HUES64 (cell line): ENCODE measurements around the gene TLE3. TPM values are rescaled to one million over a fixed set of nuclear protein-coding genes. Genes with fewer than 3 reads are reported as not detected.

Source experiments
- H3K27ac ChIP-seq: 2 replicates; pipeline ENCODE4 v1.7.0; 2013; ENCODE audit warnings: low read depth, low read length, inconsistent platforms
- H3K27me3 ChIP-seq: 2 replicates; pipeline ENCODE4 v1.6.1; 2013; ENCODE audit warnings: mild to moderate bottlenecking, low read length; ENCODE audit not compliant: insufficient read depth
- H3K36me3 ChIP-seq: 2 replicates; pipeline ENCODE4 v1.6.1; 2013; ENCODE audit warnings: mild to moderate bottlenecking, low read length; ENCODE audit not compliant: insufficient read depth
- H3K4me1 ChIP-seq: 2 replicates; pipeline ENCODE4 v1.6.1; 2013; ENCODE audit warnings: mild to moderate bottlenecking, low read length, moderate library complexity; ENCODE audit not compliant: insufficient read depth
- H3K4me3 ChIP-seq: 2 replicates; pipeline ENCODE4 v1.5.1; 2013; ENCODE audit warnings: mild to moderate bottlenecking, low read length, moderate library complexity
- H3K9ac ChIP-seq: 2 replicates; pipeline ENCODE4 v1.6.1; 2013; ENCODE audit warnings: mild to moderate bottlenecking, low read depth, low read length
- H3K9me3 ChIP-seq: 2 replicates; pipeline ENCODE4 v1.6.1; 2013; ENCODE audit warnings: low read depth, low read length; ENCODE audit not compliant: insufficient read depth
- WGBS: fragments of 150-250, 120-280 bp; methylation state at CpG from one replicate; pipeline ENCODE4 v1.1.7; 2013; ENCODE audit warnings: missing lambda C conversion rate; 5-methylcytosine and 5-hydroxymethylcytosine counted together
- polyA plus RNA-seq, 2 experiments: library from polyadenylated mRNA; stranded (reverse); fragments of 50-300 nt; gene quantifications; one replicate each; pipeline ENCODE4 v1.2.3, GENCODE V29; 2013

TLE3 gene
- 39.0 TPM for polyA plus RNA-seq (2013, experiment 1 of 2)
- polyA plus RNA-seq (2013, experiment 2 of 2): 44.4 TPM

- H3K4me1 ChIP-seq: peaks cover 42% of the 10 kb centered on the region
- peak within 1 kb of the TSS; percentile 93 for H3K4me3 ChIP-seq
- peak within 1 kb of the TSS; percentile 90 for H3K9ac ChIP-seq
- H3K27me3 ChIP-seq: peaks cover 11% of the 10 kb centered on the region
- WGBS: under 1% methylated on average over 75 of the region's 77 CpGs
- H3K9me3 ChIP-seq: no peaks in the 10 kb centered on the region
- H3K36me3 ChIP-seq: peaks cover 17% of the 10 kb centered on the region
- peak within 1 kb of the TSS; percentile 94 for H3K27ac ChIP-seq
These were observed at the start of gene TLE3 for GRCh38 chr15:70097321-70098152. TSS of gene TLE3 (minus strand) at chr15:70097917. CDS start at chr15:70096798, 1,119 bp downstream.

- Histone ChIP-seq H3K9ac (no peak overlapping the region), H3K36me3 (no peaks in the 10 kb centered on the region), H3K4me3 (no peak overlapping the region), H3K9me3 (no peaks in the 10 kb centered on the region), H3K27ac (no peak overlapping the region), H3K27me3 (no peaks in the 10 kb centered on the region; the same call in 1 of the 2 replicates), H3K4me1 (peaks cover 20% of the 10 kb centered on the region)
- WGBS: 81% methylated on average over 8 of the region's 8 CpGs
These were observed 49.6 kb upstream of the TLE3 start for GRCh38 chr15:70147178-70147760.

- 95% methylated on average over 5 of the region's 5 CpGs for WGBS
- H3K36me3 ChIP-seq: no peaks in the 10 kb centered on the region
- no peak overlapping the region for H3K9ac ChIP-seq
- H3K9me3 ChIP-seq: no peaks in the 10 kb centered on the region
- H3K4me3 ChIP-seq: no peak overlapping the region
- H3K27ac ChIP-seq: no peak overlapping the region
- H3K4me1 ChIP-seq: peaks cover 20% of the 10 kb centered on the region
- H3K27me3 ChIP-seq: no peaks in the 10 kb centered on the region; the same call in 1 of the 2 replicates
These were observed 49.1 kb upstream of the TLE3 start for GRCh38 chr15:70146771-70147170.

- no peak overlapping the region for H3K4me3 ChIP-seq
- H3K27ac ChIP-seq: no peak overlapping the region
- H3K9ac ChIP-seq: no peak overlapping the region
- no peaks in the 10 kb centered on the region; the same call in 1 of the 2 replicates for H3K27me3 ChIP-seq
- H3K36me3 ChIP-seq: no peaks in the 10 kb centered on the region
- peaks cover 20% of the 10 kb centered on the region for H3K4me1 ChIP-seq
- H3K9me3 ChIP-seq: no peaks in the 10 kb centered on the region
These were observed 48.4 kb upstream of the TLE3 start for GRCh38 chr15:70146162-70146561.

- Histone ChIP-seq H3K9ac (no peak overlapping the region), H3K4me1 (peaks cover 22% of the 10 kb centered on the region), H3K4me3 (no peak overlapping the region), H3K9me3 (no peaks in the 10 kb centered on the region), H3K36me3 (no peaks in the 10 kb centered on the region), H3K27ac (no peak overlapping the region), H3K27me3 (no peaks in the 10 kb centered on the region; the same call in 1 of the 2 replicates)
- WGBS: 75% methylated on average over 4 of the region's 5 CpGs
These were observed 47.5 kb upstream of the TLE3 start for GRCh38 chr15:70145261-70145660.

GRCh38 chr15:70142322-70143191 is 44.8 kb upstream of the TLE3 start:
- Histone ChIP-seq H3K9me3 (no peaks in the 10 kb centered on the region), H3K4me1 (peaks cover 22% of the 10 kb centered on the region), H3K36me3 (no peaks in the 10 kb centered on the region), H3K27ac (no peak overlapping the region), H3K4me3 (no peak overlapping the region), H3K27me3 (peaks cover 9% of the 10 kb centered on the region; the same call in 1 of the 2 replicates), H3K9ac (no peak overlapping the region)
- 65% methylated on average over 24 of the region's 24 CpGs for WGBS

GRCh38 chr15:70142072-70142321 is 44.3 kb upstream of the TLE3 start:
- Histone ChIP-seq H3K4me3 (no peak overlapping the region), H3K36me3 (no peaks in the 10 kb centered on the region), H3K9ac (no peak overlapping the region), H3K9me3 (no peaks in the 10 kb centered on the region), H3K27ac (no peak overlapping the region), H3K4me1 (peaks cover 20% of the 10 kb centered on the region), H3K27me3 (peaks cover 9% of the 10 kb centered on the region; the same call in 1 of the 2 replicates)

- no peak overlapping the region for H3K27ac ChIP-seq
- WGBS: 89% methylated on average over 10 of the region's 10 CpGs
- H3K9me3 ChIP-seq: no peaks in the 10 kb centered on the region
- no peaks in the 10 kb centered on the region for H3K36me3 ChIP-seq
- peaks cover 9% of the 10 kb centered on the region; the same call in 1 of the 2 replicates for H3K27me3 ChIP-seq
- no peak overlapping the region for H3K4me3 ChIP-seq
- H3K4me1 ChIP-seq: peaks cover 20% of the 10 kb centered on the region
- no peak overlapping the region for H3K9ac ChIP-seq
These were observed 43.8 kb upstream of the TLE3 start for GRCh38 chr15:70141376-70142071.

GRCh38 chr15:70140543-70141375 is 43.0 kb upstream of the TLE3 start:
- Histone ChIP-seq H3K9ac (0 out of 2 replicates have a peak overlapping the region, but pooled peaks have one; percentile 6), H3K27me3 (peaks cover 9% of the 10 kb centered on the region; the same call in 1 of the 2 replicates), H3K36me3 (no peaks in the 10 kb centered on the region), H3K27ac (peak overlapping the region; percentile 27; the same call in 1 of the 2 replicates), H3K4me1 (peaks cover 20% of the 10 kb centered on the region), H3K9me3 (no peaks in the 10 kb centered on the region), H3K4me3 (no peak overlapping the region)
- WGBS: 22% methylated on average over 12 of the region's 12 CpGs

- Histone ChIP-seq H3K9ac (0 out of 2 replicates have a peak overlapping the region, but pooled peaks have one; percentile 6), H3K9me3 (no peaks in the 10 kb centered on the region), H3K4me3 (no peak overlapping the region), H3K4me1 (peaks cover 20% of the 10 kb centered on the region), H3K27me3 (peaks cover 9% of the 10 kb centered on the region; the same call in 1 of the 2 replicates), H3K27ac (peak overlapping the region; percentile 27; the same call in 1 of the 2 replicates), H3K36me3 (no peaks in the 10 kb centered on the region)
- 37% methylated on average over 5 of the region's 5 CpGs for WGBS
These were observed 42.4 kb upstream of the TLE3 start for GRCh38 chr15:70140025-70140542.
